HG03469 (cell line): ENCODE results near the gene PAQR7.

Experiments used
- ATAC-seq: cut with Tn5 transposase; IDR thresholded peaks from one replicate; pipeline ENCODE4 v1.9.1; 2021; ENCODE audit warnings: mild to moderate bottlenecking, moderate library complexity, moderate number of reproducible peaks; ENCODE audit not compliant: unreplicated experiment

Gene PAQR7

DNA sequence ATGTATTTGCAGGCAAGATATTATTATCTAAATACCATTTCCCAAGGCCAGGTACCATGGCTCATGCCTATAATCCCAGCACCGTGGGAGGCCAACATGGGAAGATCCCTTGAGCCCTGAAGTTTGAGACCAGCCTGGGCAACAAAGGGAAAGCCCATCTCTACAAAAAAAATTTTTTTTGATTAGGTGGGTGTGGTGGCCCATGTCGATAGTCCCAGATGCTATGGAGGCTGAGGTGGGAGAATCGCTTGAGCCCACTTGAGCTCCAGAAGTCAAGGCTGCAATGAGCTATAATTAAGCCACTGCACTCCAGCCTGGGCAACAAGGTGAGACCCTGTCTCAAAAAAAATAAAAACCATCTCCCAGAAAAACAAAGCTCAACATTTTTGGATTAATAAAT, 28.5 kb upstream of the PAQR7 start:
- ATAC-seq: no peak

DNA sequence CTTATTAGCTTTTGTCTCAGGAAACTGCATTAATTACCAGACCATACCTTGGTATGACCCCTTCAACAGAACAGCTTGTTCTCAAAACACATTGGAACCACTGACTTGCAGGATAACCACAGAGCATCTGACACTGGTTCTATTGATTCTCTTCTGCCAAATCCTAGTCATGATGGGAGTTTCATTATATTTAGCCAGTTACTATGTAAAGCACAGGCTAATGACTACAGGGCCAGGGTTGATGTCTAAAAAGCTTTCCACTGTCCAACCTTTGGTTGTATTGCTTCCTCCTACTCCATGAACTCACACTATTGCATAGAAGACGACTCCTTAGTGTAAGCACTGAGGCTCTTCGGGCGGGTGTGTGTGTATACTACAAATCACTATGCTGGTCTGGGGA, 27.0 kb upstream of the PAQR7 start:
- no peak for ATAC-seq

DNA sequence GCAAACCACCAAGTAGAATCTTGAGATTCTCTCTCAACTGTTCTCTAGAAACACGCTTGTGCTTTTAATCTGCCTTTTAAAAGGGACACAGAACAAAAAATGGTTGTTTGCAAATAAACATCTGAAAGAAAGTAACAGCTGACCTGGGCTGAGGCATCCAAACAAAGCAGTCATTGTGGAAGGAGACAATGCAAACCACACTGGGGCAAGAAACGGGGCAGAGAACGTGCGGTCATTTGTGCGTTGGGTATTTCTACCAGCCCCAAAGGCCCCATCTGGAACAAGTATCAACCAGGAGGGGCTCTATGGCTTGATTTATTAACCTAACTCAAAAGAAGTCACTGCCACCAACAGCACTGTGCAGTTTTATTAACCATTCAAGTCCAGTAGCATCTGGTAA, 24.7 kb upstream of the PAQR7 start:
- ATAC-seq: no peak

DNA sequence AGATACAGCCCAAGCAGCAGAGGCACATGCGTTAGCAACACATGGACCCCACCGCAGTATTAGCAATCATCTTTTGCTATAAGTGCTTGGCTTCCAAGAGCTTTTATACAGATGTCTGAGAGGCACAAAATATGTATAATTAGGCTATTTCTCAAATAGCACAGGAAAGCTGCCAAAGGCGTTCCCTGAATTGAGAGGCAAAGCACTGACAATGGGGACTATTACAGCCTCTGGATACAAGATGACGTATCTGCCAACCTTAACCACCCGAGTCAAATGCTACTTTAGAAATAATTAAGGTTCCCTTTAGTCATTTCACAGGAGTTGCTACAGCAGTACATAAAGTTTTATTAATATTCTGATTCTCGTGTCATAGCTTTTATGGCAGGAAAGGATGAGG, 24.3 kb upstream of the PAQR7 start:
- ATAC-seq: no peak

DNA sequence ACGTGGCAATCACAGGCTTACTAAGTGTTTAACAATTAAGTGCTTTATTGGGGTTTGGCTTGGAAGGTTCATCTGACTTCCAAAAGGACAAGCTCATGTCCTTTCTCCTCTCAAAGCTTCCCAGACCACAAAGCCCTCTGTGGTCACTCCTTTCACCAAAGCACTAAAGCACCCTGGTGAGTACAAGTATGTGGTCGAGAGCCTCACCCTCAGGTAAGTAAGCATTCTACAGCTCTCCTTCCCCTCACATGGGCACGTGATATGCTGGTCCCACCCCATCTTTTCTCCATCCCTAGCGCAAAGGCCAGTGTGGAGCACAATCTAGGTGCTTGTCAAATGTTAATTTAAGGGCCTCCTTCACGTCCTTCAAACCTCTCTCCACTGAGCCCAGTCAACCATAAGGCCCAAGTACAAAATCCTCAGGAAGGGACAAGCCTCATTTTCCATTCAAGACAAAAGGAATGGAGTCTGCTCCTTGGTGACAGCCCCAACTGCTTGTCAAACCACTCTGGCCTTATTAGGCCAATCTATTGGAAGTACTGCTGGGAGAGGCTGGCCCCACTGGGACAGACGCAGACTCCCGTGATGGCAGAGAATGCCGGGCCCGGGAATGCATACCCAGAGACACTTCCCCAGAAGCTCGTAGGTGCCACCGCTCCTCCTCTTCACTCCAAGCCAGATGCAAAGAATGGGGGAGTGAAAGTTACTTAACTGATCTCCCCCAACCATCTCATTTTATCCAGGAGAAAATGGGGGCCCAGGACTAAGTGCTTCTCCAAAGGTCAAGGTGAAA, 22.9 kb upstream of the PAQR7 start:
- ATAC-seq: no peak

DNA sequence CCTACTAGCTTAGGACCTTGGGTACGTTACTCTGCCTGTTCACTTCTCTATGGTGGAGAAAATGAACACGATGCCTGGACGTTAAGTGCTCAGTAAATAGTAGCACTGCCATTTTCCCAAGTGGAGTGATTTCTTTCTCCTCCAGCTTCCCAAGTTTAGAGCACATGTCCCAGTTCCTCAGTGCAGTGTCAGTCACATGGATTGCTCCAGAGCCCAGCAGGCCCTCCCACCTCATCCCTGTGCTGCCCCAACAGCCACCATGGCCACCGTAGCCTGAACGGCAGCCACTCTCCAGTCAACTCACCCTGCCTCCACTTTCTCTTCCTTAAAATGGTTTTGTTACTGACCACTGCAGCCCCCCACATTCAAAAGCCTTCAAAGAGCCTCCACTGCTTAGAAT, 22.2 kb upstream of the PAQR7 start:
- ATAC-seq: no peak

DNA sequence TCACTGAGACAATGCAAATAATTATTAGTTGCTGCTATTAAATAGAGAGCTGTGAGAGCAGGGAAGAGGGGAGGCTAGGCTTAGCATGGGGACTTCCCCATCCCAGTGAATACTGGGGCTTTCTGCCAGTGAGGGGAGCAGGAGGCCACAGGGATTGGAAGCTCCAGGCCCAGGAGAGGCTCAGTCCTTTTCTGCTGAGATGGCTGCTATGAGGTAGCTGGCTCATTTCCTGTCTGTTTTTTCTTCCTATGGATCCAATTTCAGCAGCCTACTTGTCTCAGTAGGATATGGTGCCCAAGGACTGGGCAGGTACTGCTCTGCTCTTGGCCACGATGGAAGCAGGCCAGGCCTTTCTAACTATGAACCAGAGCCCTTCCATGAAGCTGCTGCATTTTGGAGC, 20.8 kb upstream of the PAQR7 start:
- no peak for ATAC-seq

DNA sequence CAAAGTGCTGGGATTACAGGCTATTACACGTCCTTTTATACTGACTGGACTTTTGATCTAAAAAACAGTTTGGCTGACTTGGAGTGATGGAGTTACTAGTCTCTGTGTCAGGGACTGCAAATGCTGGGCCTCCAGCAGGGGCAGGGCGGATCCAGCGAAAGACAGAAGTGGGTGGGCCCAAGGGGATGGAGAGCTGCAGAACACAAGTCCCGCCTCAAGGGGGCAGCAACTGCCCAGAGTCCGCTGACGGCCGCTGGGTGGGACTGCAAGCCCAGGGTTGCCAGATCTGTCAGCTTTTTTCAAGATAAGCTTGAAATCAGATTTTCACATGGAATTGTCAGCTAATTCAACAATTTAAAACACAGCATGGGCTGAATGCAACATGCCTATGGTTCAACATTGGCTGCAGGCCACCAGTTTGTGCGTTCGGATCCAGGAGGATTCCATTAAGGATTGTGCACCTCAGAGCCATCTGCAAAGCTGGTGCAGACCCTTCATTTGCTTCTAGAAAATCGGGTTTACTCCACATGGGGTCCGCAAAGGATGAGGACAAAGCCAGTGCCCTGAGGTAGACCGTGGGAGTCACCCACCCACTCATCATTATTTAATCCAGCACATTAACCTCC, 20.0 kb upstream of the PAQR7 start:
- ATAC-seq: peak; percentile 46

DNA sequence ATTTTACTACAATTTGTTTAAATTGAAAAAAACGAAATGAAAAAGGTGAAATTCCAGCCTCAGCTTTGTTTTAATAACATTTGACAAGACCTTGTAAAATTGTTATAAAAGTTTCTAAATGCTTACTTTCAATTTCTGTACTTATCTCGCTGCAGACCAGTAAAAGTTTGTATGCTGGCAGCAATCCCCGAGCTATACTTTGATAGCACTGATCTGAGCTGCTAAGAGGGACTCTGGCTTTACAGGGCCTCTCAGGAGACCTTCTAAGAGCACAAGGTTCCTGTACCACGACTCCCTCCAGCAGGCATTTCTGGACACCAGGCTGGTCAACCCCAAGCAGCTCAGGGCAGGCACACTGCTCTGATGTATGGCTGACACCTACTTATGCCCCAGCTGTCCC, 17.6 kb upstream of the PAQR7 start:
- no peak for ATAC-seq

DNA sequence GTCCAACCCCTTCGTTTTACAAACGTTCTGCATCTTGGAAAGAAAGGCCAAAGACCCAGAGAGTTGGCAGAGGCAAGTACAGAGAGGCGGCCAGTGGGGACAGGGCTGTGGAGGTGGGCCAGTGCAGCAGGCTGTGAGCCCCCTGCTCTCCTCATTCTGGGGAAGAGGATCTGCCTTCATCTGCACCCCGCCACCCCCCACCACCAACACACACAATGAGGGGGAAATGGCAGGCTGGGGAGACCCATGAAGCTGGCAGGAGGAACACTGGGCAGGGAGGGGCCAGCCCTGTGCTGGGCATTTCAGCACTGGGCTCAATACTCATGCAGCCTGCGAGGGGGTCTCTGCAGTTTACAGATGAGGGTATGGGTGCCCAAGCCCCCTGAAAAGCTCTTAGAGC, 16.1 kb upstream of the PAQR7 start:
- no peak for ATAC-seq

DNA sequence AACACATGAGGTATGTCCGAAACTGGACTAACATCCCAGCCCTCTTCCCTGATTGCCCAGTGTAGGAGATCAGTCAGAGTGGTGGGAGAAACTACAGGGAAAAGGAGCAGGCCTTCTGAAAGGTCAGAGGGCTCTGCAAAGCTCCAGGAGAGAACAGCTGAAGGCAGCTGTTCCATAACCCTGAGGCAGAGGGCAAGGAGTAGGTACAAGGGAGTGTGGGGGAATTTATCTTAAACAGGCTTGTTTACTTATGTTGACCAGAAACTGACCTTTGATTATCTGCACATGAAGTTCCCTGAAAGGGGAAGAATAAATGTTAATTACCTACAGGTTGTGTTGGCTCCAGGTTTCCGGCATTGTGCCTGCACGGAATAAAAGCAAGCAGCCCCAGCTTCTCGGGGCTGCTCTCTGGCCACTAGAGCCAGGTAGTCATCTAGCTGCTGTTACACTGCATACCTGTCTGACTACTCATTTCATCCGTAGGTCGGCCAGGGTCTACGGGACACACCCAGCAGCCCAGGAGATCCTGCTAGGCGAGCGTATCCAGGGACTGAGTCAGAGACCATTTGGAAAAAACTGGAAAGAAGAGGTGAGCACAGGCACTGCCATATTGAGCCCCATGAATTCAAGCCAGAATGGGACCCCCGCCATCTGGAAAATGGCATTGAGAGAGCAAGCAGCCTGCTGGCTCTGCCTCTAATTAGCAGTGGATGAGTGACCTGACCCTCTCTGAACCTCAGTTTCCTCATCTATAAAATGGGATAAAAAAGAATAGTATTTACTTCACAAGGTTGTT, 14.9 kb upstream of the PAQR7 start:
- no peak for ATAC-seq

DNA sequence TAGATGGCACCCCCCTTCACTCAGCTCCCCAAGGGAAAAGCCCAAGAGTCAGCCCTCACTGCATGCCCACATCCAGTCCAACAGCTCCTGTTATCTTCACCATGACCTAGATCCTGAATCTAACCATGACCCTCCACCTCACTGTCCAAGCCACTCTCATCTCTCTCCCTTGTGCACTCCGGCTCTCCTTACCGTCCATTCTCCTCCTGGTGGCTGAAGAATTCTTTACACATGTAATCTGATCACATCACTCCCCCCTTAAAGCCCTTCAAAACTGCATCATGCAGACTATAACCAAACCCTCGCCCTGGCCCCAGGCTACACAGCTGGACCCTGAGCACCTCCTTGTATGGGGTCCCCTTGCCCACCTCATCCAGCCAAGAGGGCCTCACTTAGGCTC, 14.0 kb upstream of the PAQR7 start:
- no peak for ATAC-seq

DNA sequence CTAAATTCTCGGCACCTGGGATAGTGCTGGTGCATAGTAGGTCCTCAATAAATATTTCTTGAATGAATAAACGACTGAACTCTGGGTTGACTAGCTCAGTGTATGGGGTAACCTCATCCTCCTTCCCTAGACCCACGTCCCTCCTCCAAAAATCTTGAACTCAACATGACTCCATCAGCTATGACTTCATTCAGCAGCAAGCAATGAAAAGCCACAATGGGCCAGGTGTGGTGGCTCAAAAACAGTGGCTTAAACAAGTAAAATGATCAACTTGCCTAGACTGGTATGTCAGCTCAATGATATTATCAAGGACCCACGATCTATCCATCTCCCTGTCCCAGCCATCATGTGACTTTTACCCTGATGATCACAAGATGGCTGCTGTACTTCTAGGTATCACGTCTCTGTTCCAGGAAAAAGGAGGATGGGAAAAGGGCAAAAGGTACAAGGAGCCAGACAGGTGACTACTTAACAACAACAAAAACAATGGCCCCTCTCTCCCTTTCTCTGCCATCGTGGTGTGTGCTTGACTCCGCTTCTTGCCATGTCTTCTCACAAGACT, 13.0 kb upstream of the PAQR7 start:
- no peak for ATAC-seq

DNA sequence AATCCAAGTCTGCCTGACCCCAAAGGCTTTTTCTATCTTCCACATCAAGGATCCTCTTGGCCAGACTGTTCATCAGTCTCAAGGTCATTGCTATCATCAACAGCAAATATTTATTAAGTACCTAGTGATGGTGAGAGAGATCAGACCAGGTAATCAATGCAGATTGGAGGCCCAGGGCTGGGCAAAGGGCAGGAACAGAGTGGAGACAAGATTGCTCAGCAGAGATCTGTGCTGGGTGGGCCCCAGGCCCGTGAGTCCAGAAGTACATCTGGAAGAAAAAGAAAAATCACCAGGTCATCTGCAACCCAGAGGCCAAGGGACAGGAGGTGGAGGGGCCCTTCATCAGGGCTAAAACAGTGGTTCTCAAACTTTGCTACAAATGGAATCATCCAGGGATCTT, 10.1 kb upstream of the PAQR7 start:
- no peak for ATAC-seq

DNA sequence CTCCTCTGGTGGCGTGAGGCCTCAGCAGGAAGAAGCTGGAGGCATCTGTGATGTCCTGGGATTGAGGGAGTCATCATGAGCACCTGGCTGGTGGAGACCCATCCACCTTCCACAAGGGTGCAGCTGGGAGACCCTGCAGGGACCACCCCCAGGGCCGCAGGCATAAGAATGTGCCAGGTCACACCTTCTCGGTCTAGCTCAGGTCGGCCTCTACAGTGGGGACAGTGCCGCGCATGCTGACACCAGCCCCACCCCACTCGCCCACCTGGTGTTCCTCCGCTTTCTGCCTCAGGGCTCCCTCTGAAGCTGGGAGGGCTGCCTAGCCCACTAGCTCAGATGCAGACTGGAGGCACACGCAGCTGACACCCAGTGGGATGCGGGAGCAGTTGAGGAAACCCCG, 5.8 kb upstream of the PAQR7 start:
- ATAC-seq: no peak

DNA sequence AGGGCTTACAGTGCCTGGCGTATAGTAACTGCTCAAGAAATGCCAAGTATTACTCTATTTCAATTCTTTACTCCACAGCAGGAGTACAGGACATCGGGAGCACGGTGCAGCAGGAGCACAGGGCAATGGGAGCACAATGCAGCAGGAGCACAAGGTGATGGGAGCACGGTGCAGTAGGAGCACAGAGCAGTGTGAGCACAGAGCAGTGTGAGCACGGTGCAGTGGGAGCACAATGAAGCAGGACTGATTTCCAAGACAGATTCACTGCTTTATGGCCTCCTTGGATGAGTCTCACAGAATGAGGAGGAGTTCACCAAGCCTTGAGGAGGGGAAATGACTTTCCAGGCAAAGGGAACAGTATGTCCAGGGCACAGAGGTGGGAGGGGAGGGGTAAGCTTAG, 5.0 kb upstream of the PAQR7 start:
- no peak for ATAC-seq

DNA sequence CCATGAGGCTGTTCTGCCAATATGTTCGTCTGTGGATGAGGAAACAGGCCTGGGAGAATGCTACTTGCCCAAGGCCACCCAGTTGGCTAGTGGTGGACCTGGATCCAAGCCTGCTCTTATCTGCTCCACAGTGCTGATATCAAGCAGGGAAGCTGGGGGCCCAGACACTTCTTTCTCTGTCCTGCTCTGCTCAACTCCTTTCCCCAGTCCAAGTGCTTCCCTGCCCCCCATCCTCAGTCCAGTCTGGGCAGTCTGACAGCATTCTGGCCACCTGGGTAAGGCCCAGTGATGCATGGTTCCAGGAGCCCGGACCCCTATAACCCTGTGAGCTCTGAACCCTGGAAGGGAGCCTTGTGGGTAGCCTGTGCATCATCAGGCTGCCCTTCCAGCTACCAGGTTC, 4.2 kb upstream of the PAQR7 start:
- ATAC-seq: no peak

DNA sequence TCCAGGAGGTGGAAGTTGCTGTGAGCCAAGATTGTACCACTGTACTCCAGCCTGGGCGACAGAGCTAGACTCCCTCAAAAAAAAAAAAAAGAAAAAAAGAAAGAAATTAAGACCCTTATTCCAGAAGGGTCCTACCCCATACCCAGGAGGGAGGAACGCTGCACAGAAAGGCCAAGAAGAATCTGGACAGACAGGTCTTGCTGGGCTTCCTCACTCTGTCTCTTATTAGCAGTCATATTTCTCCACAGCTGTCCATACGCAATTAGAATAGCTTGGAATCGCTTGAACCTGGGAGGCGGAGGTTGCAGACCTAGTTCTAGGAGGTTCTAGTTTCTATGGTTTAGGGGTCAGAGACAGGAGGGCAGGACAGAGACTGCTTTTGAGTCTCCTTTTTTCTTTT, 3.2 kb upstream of the PAQR7 start:
- no peak for ATAC-seq

DNA sequence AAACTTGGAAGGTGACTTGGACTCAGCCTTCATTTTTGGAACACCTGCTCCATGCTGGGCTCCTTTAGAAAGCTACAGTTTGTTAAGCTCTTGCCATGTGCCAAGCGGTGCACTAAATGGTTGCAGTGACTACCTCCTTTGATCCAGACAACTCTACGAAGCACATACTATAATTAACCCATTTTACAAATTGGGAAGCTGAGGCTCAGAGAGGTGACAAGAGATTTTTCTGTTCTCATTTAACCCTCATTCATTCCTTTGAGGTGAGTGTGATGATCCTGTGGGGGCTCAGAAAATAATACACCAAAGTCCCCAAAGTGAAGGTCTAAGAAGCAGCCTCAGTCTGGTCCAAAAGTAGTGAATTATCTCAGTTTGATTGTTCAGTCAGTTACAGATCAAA, 1.6 kb upstream of the PAQR7 start:
- ATAC-seq: no peak

DNA sequence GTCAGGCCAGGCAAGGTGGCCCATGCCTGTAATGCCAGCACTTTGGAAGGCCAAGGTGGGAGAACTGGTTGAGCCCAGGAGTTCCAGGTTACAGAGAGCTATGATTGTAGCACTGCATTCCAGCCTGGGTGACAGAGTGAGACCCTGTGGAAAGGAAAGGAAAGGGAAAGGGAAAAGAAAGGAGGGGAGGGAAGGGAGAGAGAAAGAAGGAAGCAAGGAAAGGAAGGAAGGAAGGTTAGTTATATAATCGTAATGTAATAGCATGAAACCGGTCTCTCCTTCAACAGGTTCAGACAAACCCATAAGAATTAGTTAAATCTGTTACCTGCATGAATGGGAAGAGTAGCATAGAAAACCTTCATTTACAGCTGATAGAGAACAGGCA, 1.2 kb upstream of the PAQR7 start:
- no peak for ATAC-seq

DNA sequence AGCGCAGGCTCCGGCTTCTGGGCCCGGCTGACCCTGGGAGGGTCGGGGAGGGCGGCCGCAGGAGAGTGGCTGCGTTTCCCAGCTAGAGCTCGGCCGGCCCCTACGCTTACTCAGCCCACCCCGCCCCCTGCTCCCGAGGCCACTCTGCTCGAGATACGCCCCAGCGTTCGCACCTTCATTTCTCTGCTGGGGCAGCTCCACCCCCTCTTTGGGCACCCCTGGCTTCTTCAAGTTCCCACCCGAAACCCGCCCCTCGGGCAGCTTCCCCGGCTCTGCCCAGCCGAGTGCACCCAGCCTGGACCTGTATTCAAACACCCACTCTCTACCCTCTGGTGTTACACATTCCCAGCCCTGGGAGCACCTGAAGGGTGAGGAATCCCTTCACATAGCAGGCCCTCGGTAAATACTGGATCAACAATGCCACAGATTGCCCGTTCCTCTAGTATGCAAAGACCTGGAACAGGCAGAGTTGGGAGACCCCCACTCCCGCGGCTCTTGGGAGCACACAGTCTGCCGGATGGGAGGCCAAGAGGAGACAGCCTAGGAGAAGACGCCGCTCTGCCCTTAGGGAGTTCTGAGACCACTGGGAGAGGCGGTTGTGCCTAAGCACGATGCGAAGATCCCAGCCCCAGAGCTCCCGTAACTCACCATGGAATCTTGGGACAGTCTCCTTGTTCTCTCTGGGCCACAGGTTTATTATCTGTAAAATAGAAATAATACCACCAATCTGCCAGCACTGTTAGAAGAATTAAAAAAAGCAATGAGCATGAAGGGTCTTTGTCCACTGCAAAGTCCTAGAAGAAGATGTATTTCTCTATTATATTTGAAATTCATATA, 566 bp upstream of the PAQR7 start:
- ATAC-seq: no peak
